GM12878 (cell line): ENCODE results near the gene FAM200A. TPM values are rescaled to one million over a fixed set of nuclear protein-coding genes. Genes with fewer than 3 reads are reported as not detected.
A peak's percentile ranks its signal among the peaks of the same experiment; 100 is the strongest.

ENCODE experiments used
- CEBPB ChIP-seq, 2 experiments: fragments of 150-350 bp in 1 of 2; IDR thresholded peaks; 2 replicates each; pipeline ENCODE4 v1.6.1; 2012 to 2014; ENCODE audit warnings: low read depth in 2 of 2, low read length in 2 of 2, borderline replicate concordance in 1 of 2, inconsistent platforms in 1 of 2
- CEBPZ ChIP-seq: fragments of 150-350 bp; IDR thresholded peaks from 2 replicates; pipeline ENCODE4 v1.6.1; 2016; ENCODE audit warnings: low read depth, low read length
- CHD2 ChIP-seq: IDR thresholded peaks from 2 replicates; pipeline ENCODE4 v1.6.1; 2011; ENCODE audit warnings: low read depth, low read length, improper control_type of control experiment, borderline replicate concordance
- FOXK2 ChIP-seq: fragments of 450-650 bp; IDR thresholded peaks from 2 replicates; pipeline ENCODE4 v1.6.1; 2017; ENCODE audit warnings: mild to moderate bottlenecking, moderate library complexity
- MTA2 ChIP-seq: fragments of 450-650 bp; IDR thresholded peaks from 2 replicates; pipeline ENCODE4 v1.6.1; 2016; ENCODE audit warnings: low read depth, mild to moderate bottlenecking, moderate library complexity
- POU2F2 ChIP-seq: IDR thresholded peaks from 3 replicates; pipeline ENCODE4 v1.6.1; 2011; ENCODE audit warnings: low read depth, mild to moderate bottlenecking, low read length, borderline replicate concordance
- RBBP5 ChIP-seq: fragments of 200-600 bp; sonication (generic); conservative IDR thresholded peaks from 2 replicates; pipeline ENCODE4 v1.6.1; 2016
- SIN3A ChIP-seq: IDR thresholded peaks from 2 replicates; pipeline ENCODE4 v1.6.1; 2012; ENCODE audit warnings: low read depth, low read length, improper control_type of control experiment
- SIX5 ChIP-seq: IDR thresholded peaks from 2 replicates; pipeline ENCODE4 v1.6.1; 2011; ENCODE audit warnings: mild to moderate bottlenecking, low read depth, low read length, moderate library complexity; ENCODE audit not compliant: severe bottlenecking
- SMARCA5 ChIP-seq: fragments of 450-650 bp; IDR thresholded peaks from 2 replicates; pipeline ENCODE4 v1.6.1; 2017; ENCODE audit warnings: mild to moderate bottlenecking
- SREBF2 ChIP-seq: IDR thresholded peaks from 2 replicates; pipeline ENCODE4 v1.6.1; 2012; ENCODE audit warnings: mild to moderate bottlenecking, low read length
- ZBED1 ChIP-seq: IDR thresholded peaks from 2 replicates; pipeline ENCODE4 v1.6.1; 2016; ENCODE audit warnings: borderline replicate concordance
- ZNF384 ChIP-seq: IDR thresholded peaks from 2 replicates; pipeline ENCODE4 v1.6.1; 2012; ENCODE audit warnings: low read depth, mild to moderate bottlenecking, low read length, improper control_type of control experiment, borderline replicate concordance
- polyA plus RNA-seq, 11 experiments: library from polyadenylated mRNA; depleted of rRNA in 4 of 11; unstranded in 6 of 11; stranded (reverse) in 5 of 11; fragments of >200 nt; fragmentation: Nextera tagmentation in 4 of 11; fragmentation: Illumina TruSeq in 1 of 11; extraction: Ambion mirVana in 4 of 11; extraction: Trizol in 1 of 11; gene quantifications; 1 replicate in 1 of 11; 2 replicates in 10 of 11; pipeline versions ENCODE4 v1.2.1 to v1.2.3, GENCODE V29; 2011 to 2016; ENCODE audit warnings: inconsistent platforms in 2 of 11, missing spikeins in 2 of 11, low read depth in 1 of 11
- total RNA-seq, 4 experiments: library from RNA; depleted of rRNA in 3 of 4; stranded (reverse); fragments of >200 nt in 3 of 4; fragmentation: Illumina TruSeq in 1 of 4; extraction: Trizol in 1 of 4; gene quantifications; 2 replicates each; pipeline versions ENCODE4 v1.2.1 to v1.2.3, GENCODE V29; 2013 to 2021
- TF ChIP-seq, protein P1 (sequence below): IDR thresholded peaks from 2 replicates; pipeline ENCODE4 v1.6.1; 2012; ENCODE audit warnings: improper control_type of control experiment, low read depth, low read length; ENCODE audit not compliant: insufficient replicate concordance
- TF ChIP-seq, protein P2 (sequence below): fragments of 450-650 bp; IDR thresholded peaks from 2 replicates; pipeline ENCODE4 v1.6.1; 2017; ENCODE audit warnings: low read depth, mild to moderate bottlenecking, moderate library complexity
- TF ChIP-seq, protein P3 (sequence below): IDR thresholded peaks from 2 replicates; pipeline ENCODE4 v1.6.1; 2011; ENCODE audit warnings: low read depth, low read length, improper control_type of control experiment, borderline replicate concordance
- TF ChIP-seq, protein P4 (sequence below): fragments of 450-650 bp; IDR thresholded peaks from 2 replicates; pipeline ENCODE4 v1.6.1; 2016; ENCODE audit warnings: mild to moderate bottlenecking

Gene FAM200A
- total and polyA plus RNA-seq, 10 of the 15 experiments (the other 5 are each of a cell fraction or from before 2014, with no cell fraction given) = 2.7 to 9.0 (median 6.5) TPM

DNA sequence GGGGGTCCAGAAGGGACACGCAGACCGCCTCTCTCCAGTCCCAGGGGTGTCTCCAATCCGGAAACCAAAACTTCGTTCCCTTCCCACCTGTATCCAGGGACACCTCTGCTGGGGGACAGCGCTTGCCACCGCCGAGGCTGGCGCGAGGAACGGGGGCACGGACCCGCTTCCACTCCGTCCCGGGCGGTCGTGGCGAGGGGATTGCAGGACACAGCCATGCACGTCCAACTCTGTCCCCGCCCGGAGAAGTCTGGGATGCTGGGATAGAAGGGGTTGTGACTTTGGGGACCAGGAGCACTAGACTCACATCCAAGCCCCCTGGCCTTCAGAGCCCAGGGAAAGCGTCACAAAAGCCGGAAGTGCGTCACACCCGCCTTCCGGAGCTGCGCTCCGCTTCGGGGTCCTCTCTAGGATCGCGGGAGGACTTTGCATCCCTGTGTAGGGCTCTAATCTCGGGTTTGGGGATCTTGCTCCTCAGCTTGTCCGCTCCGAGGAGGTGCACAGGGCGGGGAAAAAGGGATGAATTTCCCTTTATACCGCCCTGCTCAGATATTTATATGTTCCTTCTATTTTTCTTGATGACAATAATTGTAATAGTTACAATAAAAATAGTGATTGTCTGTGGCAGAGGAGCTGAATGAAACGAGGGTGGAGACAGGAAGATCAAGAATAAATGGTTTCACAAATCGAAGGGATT is at the start of gene FAM200A (continued):
- TF ChIP-seq, protein P1, sequence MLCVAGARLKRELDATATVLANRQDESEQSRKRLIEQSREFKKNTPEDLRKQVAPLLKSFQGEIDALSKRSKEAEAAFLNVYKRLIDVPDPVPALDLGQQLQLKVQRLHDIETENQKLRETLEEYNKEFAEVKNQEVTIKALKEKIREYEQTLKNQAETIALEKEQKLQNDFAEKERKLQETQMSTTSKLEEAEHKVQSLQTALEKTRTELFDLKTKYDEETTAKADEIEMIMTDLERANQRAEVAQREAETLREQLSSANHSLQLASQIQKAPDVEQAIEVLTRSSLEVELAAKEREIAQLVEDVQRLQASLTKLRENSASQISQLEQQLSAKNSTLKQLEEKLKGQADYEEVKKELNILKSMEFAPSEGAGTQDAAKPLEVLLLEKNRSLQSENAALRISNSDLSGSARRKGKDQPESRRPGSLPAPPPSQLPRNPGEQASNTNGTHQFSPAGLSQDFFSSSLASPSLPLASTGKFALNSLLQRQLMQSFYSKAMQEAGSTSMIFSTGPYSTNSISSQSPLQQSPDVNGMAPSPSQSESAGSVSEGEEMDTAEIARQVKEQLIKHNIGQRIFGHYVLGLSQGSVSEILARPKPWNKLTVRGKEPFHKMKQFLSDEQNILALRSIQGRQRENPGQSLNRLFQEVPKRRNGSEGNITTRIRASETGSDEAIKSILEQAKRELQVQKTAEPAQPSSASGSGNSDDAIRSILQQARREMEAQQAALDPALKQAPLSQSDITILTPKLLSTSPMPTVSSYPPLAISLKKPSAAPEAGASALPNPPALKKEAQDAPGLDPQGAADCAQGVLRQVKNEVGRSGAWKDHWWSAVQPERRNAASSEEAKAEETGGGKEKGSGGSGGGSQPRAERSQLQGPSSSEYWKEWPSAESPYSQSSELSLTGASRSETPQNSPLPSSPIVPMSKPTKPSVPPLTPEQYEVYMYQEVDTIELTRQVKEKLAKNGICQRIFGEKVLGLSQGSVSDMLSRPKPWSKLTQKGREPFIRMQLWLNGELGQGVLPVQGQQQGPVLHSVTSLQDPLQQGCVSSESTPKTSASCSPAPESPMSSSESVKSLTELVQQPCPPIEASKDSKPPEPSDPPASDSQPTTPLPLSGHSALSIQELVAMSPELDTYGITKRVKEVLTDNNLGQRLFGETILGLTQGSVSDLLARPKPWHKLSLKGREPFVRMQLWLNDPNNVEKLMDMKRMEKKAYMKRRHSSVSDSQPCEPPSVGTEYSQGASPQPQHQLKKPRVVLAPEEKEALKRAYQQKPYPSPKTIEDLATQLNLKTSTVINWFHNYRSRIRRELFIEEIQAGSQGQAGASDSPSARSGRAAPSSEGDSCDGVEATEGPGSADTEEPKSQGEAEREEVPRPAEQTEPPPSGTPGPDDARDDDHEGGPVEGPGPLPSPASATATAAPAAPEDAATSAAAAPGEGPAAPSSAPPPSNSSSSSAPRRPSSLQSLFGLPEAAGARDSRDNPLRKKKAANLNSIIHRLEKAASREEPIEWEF = no peak
- no peak for TF ChIP-seq FOXK2
- TF ChIP-seq CEBPB (IDR thresholded peaks at IDR 0.05; ENCODE audit: borderline replicate concordance in 1 of 2, low read depth in 2 of 2, low read length in 2 of 2) = no peak
- peak; percentile 64; the same call in 1 of the 2 replicates for TF ChIP-seq SMARCA5
- peak; percentile 62; the same call in 1 of the 3 replicates for TF ChIP-seq POU2F2
- TF ChIP-seq, protein P2, sequence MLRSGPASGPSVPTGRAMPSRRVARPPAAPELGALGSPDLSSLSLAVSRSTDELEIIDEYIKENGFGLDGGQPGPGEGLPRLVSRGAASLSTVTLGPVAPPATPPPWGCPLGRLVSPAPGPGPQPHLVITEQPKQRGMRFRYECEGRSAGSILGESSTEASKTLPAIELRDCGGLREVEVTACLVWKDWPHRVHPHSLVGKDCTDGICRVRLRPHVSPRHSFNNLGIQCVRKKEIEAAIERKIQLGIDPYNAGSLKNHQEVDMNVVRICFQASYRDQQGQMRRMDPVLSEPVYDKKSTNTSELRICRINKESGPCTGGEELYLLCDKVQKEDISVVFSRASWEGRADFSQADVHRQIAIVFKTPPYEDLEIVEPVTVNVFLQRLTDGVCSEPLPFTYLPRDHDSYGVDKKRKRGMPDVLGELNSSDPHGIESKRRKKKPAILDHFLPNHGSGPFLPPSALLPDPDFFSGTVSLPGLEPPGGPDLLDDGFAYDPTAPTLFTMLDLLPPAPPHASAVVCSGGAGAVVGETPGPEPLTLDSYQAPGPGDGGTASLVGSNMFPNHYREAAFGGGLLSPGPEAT = peak; percentile 71
- TF ChIP-seq SREBF2 = 0 out of 2 replicates have a peak, but pooled peaks have one; percentile 10
- no peak for TF ChIP-seq ZNF384
- TF ChIP-seq ZBED1 = peak; percentile 72; the same call in 1 of the 2 replicates
- no peak for TF ChIP-seq RBBP5
- peak; percentile 39 for TF ChIP-seq SIX5
- TF ChIP-seq, protein P3, sequence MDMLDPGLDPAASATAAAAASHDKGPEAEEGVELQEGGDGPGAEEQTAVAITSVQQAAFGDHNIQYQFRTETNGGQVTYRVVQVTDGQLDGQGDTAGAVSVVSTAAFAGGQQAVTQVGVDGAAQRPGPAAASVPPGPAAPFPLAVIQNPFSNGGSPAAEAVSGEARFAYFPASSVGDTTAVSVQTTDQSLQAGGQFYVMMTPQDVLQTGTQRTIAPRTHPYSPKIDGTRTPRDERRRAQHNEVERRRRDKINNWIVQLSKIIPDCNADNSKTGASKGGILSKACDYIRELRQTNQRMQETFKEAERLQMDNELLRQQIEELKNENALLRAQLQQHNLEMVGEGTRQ = no peak
- TF ChIP-seq CEBPZ = no peak
- TF ChIP-seq MTA2 = no peak
- TF ChIP-seq, protein P4, sequence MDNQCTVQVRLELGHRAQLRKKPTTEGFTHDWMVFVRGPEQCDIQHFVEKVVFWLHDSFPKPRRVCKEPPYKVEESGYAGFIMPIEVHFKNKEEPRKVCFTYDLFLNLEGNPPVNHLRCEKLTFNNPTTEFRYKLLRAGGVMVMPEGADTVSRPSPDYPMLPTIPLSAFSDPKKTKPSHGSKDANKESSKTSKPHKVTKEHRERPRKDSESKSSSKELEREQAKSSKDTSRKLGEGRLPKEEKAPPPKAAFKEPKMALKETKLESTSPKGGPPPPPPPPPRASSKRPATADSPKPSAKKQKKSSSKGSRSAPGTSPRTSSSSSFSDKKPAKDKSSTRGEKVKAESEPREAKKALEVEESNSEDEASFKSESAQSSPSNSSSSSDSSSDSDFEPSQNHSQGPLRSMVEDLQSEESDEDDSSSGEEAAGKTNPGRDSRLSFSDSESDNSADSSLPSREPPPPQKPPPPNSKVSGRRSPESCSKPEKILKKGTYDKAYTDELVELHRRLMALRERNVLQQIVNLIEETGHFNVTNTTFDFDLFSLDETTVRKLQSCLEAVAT = peak; percentile 36; the same call in 1 of the 2 replicates
- TF ChIP-seq SIN3A = peak; percentile 71
- no peak for TF ChIP-seq CHD2
